ENCODE results near the gene GDA. TPM values are rescaled to one million over a fixed set of nuclear protein-coding genes. Genes with fewer than 3 reads are reported as not detected.

Gene GDA
- total RNA-seq, 4 donors from 2014 or later: 14.0 to 291 (median 273) TPM

GRCh38 chr9:72168075-72168474 lies 18.8 kb downstream of the GDA start:
- DNase-seq: no peak
- no peaks in the 10 kb centered on the region for H3K27me3 ChIP-seq
- H3K9me3 ChIP-seq: no peaks in the 10 kb centered on the region
- peaks cover 0 to 15% (median 0%) of the 10 kb centered on the region in 3 donors for H3K36me3 ChIP-seq
- H3K4me1 ChIP-seq: no peaks in the 10 kb centered on the region
- H3K27ac ChIP-seq: no peak overlapping the region
- no peak overlapping the region for H3K4me3 ChIP-seq
- TF ChIP-seq, protein P1, sequence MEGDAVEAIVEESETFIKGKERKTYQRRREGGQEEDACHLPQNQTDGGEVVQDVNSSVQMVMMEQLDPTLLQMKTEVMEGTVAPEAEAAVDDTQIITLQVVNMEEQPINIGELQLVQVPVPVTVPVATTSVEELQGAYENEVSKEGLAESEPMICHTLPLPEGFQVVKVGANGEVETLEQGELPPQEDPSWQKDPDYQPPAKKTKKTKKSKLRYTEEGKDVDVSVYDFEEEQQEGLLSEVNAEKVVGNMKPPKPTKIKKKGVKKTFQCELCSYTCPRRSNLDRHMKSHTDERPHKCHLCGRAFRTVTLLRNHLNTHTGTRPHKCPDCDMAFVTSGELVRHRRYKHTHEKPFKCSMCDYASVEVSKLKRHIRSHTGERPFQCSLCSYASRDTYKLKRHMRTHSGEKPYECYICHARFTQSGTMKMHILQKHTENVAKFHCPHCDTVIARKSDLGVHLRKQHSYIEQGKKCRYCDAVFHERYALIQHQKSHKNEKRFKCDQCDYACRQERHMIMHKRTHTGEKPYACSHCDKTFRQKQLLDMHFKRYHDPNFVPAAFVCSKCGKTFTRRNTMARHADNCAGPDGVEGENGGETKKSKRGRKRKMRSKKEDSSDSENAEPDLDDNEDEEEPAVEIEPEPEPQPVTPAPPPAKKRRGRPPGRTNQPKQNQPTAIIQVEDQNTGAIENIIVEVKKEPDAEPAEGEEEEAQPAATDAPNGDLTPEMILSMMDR (IDR thresholded peaks at IDR 0.05): no peak
- TF ChIP-seq POLR2A (IDR thresholded peaks at IDR 0.05): no peak

GRCh38 chr9:72169178-72169577 lies 19.9 kb downstream of the GDA start:
- Histone ChIP-seq H3K27ac (no peak overlapping the region), H3K4me3 (no peak overlapping the region), H3K9me3 (no peaks in the 10 kb centered on the region), H3K36me3 (peaks cover 0 to 25% (median 0%) of the 10 kb centered on the region in 3 donors), H3K4me1 (no peaks in the 10 kb centered on the region), H3K27me3 (no peaks in the 10 kb centered on the region)
- DNase-seq: no peak
- TF ChIP-seq POLR2A (IDR thresholded peaks at IDR 0.05): no peak
- TF ChIP-seq, protein P1 (IDR thresholded peaks at IDR 0.05): no peak

- no peak overlapping the region for H3K27ac ChIP-seq
- no peak overlapping the region for H3K4me3 ChIP-seq
- no peak for DNase-seq
- H3K27me3 ChIP-seq: no peaks in the 10 kb centered on the region
- H3K36me3 ChIP-seq: peaks cover 0 to 32% (median 0%) of the 10 kb centered on the region in 3 donors
- no peak for TF ChIP-seq POLR2A (IDR thresholded peaks at IDR 0.05)
- TF ChIP-seq, protein P1 (IDR thresholded peaks at IDR 0.05): no peak
- no peaks in the 10 kb centered on the region for H3K4me1 ChIP-seq
- no peaks in the 10 kb centered on the region for H3K9me3 ChIP-seq
Observed at GRCh38 chr9:72173080-72173479, 23.8 kb downstream of the GDA start.

GRCh38 chr9:72185561-72185960 lies 36.3 kb downstream of the GDA start:
- no peak overlapping the region for H3K4me3 ChIP-seq
- TF ChIP-seq, protein P1 (IDR thresholded peaks at IDR 0.05): no peak
- no peak for DNase-seq

DNA sequence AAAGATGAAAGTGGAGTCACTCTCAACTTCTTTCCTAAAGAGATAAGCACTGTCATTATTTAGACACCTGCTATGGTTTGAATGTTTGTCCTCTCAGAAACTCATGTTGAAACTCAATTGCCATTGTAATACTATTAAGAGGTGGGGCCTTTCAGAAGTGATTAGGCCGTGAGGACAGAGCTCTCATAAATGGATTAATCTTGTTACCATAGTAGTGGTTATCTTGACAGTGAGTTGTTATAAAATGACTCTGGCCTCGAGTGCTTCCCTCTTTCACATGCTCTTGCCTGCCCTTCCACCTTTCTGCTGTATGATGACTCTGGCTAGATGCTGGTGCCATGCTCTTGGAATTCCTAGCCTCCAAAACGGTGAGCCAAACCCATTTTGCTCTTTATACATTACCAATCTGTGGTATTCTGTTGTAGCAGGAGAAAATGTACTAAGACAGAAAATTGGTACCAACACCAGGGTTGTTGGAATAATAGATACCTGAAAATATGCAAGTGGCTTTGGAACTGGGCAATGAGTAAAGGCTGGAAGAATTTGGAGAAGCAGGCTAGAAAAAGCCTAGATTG lies 38.0 kb downstream of the GDA start:
- no peak for DNase-seq
- no peak overlapping the region for H3K4me3 ChIP-seq
- TF ChIP-seq POLR2A (IDR thresholded peaks at IDR 0.05): no peak
- TF ChIP-seq, protein P1 (IDR thresholded peaks at IDR 0.05): no peak
- no peaks in the 10 kb centered on the region for H3K27me3 ChIP-seq
- H3K4me1 ChIP-seq: no peaks in the 10 kb centered on the region
- no peak overlapping the region for H3K27ac ChIP-seq
- no peaks in the 10 kb centered on the region for H3K9me3 ChIP-seq
- H3K36me3 ChIP-seq: peaks cover 0 to 6% (median 0%) of the 10 kb centered on the region in 3 donors

More at GRCh38 chr9:72185561-72185960, 36.3 kb downstream of the GDA start:
- no peaks in the 10 kb centered on the region for H3K4me1 ChIP-seq
- H3K9me3 ChIP-seq: no peaks in the 10 kb centered on the region
- peaks cover 0 to 3% (median 0%) of the 10 kb centered on the region in 3 donors for H3K36me3 ChIP-seq
- H3K27ac ChIP-seq: no peak overlapping the region
- no peaks in the 10 kb centered on the region for H3K27me3 ChIP-seq

All from Peyer's patch (tissue), 4 donors.